NAMALWA (cell line): ENCODE measurements around the gene CYBC1.

ENCODE experiments used
- DNase-seq: peaks from one replicate; pipeline ENCODE4 v3.0.0-alpha.2; 2015; ENCODE audit warnings: low spot score

CYBC1 gene

GRCh38 chr17:82408288-82408937 is 42.1 kb downstream of the CYBC1 start:
- no peak for DNase-seq

DNA sequence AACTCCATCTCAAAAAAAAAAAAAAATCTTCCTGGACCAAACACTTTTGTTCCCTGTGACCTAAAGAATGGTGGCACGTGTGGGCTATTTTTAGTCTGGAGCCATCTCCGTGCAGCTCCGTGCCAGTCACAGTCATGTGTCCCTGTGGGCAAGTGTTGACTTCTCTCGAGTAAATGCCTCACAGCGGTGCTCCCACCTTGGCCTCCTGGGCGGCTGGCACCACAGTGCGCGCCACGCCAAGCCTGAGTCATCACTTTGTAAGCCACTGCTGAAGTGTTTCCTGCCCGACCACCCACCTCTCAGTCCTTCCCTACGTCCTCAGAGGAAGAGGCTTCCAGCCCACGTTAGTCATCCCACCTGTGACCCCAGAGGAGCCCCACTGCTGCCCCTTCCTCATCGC is 43.3 kb downstream of the CYBC1 start:
- DNase-seq = no peak

GRCh38 chr17:82406131-82406671 is 44.4 kb downstream of the CYBC1 start:
- DNase-seq = no peak

DNA sequence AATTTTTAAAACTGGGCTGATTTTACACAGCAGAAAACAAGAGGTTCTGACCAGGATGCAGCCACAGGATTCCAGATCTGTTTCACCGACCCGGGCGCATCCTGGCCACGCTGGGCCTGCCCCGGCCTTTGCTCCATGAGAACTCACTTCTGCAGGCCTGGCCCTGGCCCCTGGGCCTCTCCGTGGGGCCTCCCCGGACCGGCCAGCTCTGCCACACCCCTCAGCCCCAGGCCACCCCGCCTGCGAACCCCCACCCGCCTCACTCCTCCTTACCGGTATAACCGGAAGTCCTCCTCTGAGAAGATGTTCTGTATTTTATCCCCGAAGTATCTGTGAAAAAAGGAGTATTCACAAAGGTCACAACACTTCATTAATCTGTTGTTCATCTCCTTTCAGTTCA is 45.5 kb downstream of the CYBC1 start:
- DNase-seq = no peak

DNA sequence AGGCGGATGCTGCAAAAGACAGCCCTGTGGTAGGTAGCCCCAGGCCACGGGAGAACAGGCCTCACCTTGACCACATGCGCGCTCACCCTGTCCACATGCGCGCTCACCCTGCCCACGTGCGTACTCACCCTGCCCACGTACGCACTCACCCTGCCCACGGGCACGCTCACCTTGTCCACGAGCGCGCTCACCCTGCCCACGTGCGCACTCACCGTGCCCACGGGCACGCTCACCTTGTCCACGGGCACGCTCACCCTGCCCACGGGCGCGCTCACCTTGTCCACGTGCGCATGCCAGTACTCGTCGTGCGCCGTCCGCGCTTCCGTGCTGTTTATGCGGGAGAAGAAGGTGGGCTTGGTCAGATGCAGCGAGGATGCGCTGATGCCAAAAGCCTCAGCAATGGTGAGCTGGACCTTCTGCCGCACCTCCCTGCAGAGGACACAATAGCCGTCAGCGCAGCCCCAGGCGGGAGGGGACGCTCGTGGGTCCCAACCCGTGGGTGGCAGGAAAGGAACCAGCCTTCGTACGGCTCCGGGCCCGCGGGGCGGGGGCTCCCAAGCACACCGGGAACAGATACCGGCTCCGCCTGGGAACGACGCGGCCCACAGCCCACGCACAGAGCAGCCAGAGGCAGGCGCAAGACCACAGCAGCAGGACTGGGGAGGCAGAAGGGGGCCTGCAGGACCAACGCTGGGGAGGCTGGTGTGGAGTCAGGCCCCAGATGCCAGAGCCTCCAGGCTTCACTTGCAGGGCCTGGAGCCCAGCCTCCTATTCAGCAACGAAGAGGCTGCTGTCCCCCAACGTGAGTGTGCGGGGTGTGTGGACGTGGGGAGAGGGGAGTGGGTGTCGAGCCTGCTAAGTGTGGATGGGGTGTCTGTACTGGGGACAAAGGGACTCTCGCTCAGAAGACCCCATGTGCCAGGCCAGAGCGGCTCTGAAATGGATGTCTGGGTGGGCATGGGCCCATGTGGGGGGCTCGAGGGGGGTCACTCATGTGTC is 46.6 kb downstream of the CYBC1 start:
- DNase-seq = no peak

DNA sequence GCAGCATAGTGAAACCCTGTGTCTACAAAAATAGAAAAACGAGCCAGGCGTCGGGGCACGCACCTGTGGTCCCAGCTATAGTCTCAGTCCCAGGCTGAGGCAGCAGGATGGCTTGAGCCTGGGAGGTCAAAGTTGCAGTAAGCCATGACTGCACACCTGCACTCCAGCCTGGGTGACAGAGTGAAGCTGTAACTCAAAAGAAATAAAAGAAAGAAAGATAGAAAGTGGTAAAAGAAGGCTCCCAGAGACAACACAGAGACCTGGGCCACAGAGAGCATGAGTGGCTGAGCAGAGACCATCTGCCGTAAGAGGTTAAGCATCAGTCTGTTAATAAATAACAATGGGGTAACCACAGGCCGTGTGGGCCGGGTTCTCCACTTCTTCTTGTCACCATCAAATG is 47.7 kb downstream of the CYBC1 start:
- no peak for DNase-seq

- DNase-seq = no peak
Measured at GRCh38 chr17:82400830-82401229, 49.7 kb downstream of the CYBC1 start.

- DNase-seq = no peak
Measured at GRCh38 chr17:82400206-82400605, 50.3 kb downstream of the CYBC1 start.

GRCh38 chr17:82399601-82400101 is 50.9 kb downstream of the CYBC1 start:
- no peak for DNase-seq

DNA sequence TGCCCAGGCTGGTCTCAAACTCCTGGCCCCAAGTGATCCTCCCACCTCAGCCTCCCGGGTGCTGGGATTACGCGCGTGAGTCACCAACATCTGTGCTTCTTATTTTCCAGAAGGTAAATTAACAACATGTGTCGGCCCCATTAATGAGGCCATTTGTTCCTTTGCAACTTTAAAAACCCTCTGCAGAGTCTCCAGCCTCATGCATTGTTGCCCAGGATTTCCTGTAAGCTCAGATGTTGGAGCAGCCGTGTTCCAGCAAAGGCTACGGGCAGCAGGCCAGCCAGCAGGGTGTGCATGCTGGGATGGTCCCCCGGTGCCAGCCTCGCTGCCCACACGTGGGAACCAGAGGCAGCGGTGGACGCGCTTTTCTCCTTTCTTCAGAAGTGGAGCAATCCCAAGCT is 51.5 kb downstream of the CYBC1 start:
- no peak for DNase-seq

DNA sequence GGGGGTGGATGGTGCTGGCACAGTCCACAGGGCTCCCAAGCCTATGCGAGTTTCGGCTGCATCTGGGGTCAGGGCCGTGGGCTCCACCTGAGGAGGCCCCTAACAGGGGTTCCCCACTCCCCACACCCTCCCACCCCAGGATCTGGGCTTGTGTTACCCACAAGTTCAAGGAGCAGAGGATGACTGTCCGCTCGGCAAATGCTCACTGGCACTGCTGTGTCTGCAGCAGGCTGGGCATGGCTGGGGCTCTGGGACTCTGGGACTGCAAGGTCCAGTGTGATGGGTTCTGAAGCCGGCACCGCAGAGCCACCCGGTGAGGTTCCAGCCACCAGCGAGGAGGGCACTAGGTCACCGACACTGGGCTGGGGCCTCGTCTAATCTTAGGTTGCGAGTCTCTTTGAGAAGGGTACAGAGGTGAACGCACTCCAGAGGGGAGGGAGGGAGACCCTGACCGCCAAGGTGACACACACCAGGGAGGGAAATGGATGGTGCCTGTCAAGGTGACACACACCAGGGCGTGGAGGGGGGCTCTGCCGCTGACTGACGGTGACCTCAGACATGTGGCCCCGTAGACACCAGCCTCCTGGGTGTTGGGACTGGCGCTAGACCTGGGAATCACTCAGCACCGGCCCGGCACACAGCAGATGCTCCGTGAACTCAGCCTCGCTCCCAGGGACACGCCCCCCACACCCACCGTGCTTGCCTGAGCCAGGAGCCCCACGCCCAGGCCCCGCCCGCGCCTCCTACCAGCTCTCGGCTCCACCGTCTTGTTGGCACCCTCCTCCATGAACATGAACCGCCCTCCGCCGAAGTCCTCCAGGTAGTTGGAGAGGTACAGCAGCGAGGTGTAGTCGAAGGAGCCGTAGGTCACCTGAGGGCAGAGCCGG is 52.9 kb downstream of the CYBC1 start:
- no peak for DNase-seq

DNA sequence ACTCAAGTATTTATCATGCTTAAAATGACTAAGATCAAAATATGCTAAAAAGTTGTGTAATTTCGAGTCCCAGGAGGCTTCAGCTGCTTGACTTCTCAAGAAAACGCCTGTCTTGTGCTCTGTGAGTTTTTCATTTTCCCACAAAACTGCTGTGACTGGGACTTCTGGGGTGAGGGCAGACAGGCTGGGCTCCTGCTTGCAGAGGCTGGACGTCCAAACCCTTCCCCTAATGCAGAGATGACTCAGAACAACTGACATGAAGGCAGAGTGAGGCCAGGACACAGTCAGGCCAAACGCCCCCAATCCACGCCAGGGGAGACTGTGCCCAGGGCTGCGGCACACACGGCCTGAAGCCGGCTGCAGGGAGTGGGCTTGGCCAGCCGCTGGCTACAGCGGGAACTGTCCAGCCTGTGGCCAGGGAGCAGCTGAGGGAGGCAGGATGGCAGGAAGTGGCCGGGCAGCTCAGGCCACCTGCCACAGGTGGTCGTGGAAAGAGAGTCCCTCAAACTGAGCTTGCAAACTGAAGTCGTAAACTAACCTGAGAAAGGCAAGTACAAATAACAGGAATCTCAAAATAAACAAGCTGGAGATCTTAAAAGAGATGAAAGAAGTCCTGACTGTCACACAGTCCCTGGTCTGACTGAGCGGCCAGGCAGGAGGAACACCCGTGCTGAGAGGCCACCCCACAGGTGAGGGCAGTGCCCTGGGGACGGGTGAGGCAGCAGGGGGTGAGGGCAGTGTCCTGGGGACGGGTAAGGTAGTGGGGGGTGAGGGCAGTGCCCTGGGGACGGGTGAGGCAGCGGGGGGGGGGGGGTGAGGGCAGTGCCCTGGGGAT is 53.7 kb downstream of the CYBC1 start:
- no peak for DNase-seq

GRCh38 chr17:82394278-82394677 is 56.3 kb downstream of the CYBC1 start:
- DNase-seq = no peak

GRCh38 chr17:82392941-82393340 is 57.6 kb downstream of the CYBC1 start:
- no peak for DNase-seq
